DOHH2 (cell line): Measurements from ENCODE around the gene DYTN.

Experiments
- CTCF ChIP-seq: fragments of 200-600 bp; sonication (generic); IDR thresholded peaks from one replicate; pipeline ENCODE4 v1.5.1; 2014; ENCODE audit warnings: antibody characterized with exemption, mild to moderate bottlenecking, low read depth, low read length; ENCODE audit not compliant: poor library complexity, severe bottlenecking
- EZH2phosphoT487 ChIP-seq: fragments of 200-600 bp; sonication (generic); IDR thresholded peaks from 2 replicates; pipeline ENCODE4 v1.6.1; 2017; ENCODE audit warnings: borderline replicate concordance, mild to moderate bottlenecking, antibody characterized with exemption, low read length, moderate library complexity, mixed read lengths

GRCh38 chr2:206639636-206640035, 78.6 kb downstream of the DYTN start:
- no peak for TF ChIP-seq EZH2phosphoT487
- TF ChIP-seq CTCF: no peak
